Astrocyte (in vitro differentiated cells and primary cell): ENCODE measurements around the gene NCBP2. TPM values are rescaled to one million over a fixed set of nuclear protein-coding genes. Genes with fewer than 3 reads are reported as not detected.

Experiments
- DNase-seq: peaks from one replicate; pipeline ENCODE4 v3.0.0-alpha.2; 2010; ENCODE audit warnings: low read depth
- FAIRE-seq: peaks from 2 replicates; lab custom pipeline; 2011; peaks lifted over from hg19 to GRCh38; lab: Jason Lieb, UNC
- H2AFZ ChIP-seq: 2 replicates; pipeline ENCODE4 v1.6.0; 2012; ENCODE audit warnings: low read depth, low read length, inconsistent platforms
- H3K27ac ChIP-seq: 2 replicates; pipeline ENCODE4 v1.5.1; 2011; ENCODE audit warnings: low read depth, low read length, inconsistent platforms
- H3K27me3 ChIP-seq: 2 replicates; pipeline ENCODE4 v1.6.0; 2011; ENCODE audit warnings: low read length, inconsistent platforms; ENCODE audit not compliant: insufficient read depth
- H3K36me3 ChIP-seq: 2 replicates; pipeline ENCODE4 v1.5.1; 2011; ENCODE audit warnings: low read length, inconsistent platforms; ENCODE audit not compliant: insufficient read depth
- H3K4me1 ChIP-seq: 2 replicates; pipeline ENCODE4 v1.5.1; 2011; ENCODE audit warnings: low read length, inconsistent platforms; ENCODE audit not compliant: insufficient read depth
- H3K4me2 ChIP-seq: 2 replicates; pipeline ENCODE4 v1.6.0; 2012; ENCODE audit warnings: low read length, inconsistent platforms
- H3K4me3 ChIP-seq: 2 replicates; pipeline ENCODE4 v1.5.1; 2011; ENCODE audit warnings: low read depth, mild to moderate bottlenecking, low read length, inconsistent platforms; ENCODE audit not compliant: insufficient read depth
- H3K79me2 ChIP-seq: 2 replicates; pipeline ENCODE4 v1.6.0; 2012; ENCODE audit warnings: mild to moderate bottlenecking, low read length, inconsistent platforms; ENCODE audit not compliant: insufficient read depth
- H3K9ac ChIP-seq: 2 replicates; pipeline ENCODE4 v1.6.0; 2012; ENCODE audit warnings: mild to moderate bottlenecking, low read length, inconsistent platforms
- H3K9me3 ChIP-seq: 2 replicates; pipeline ENCODE4 v1.5.1; 2012; ENCODE audit warnings: low read depth, mild to moderate bottlenecking, low read length, inconsistent platforms; ENCODE audit not compliant: insufficient read depth
- H4K20me1 ChIP-seq: 2 replicates; pipeline ENCODE4 v1.6.0; 2012; ENCODE audit warnings: low read length, inconsistent platforms; ENCODE audit not compliant: insufficient read depth
- H3K27ac Mint-ChIP-seq: one replicate; pipeline ENCODE4 v1.8.0; 2021; ENCODE audit warnings: mild to moderate bottlenecking, mixed read lengths; ENCODE audit not compliant: unreplicated experiment
- H3K27me3 Mint-ChIP-seq: one replicate; pipeline ENCODE4 v1.8.0; 2021; ENCODE audit warnings: low read depth, mixed read lengths; ENCODE audit not compliant: unreplicated experiment
- H3K36me3 Mint-ChIP-seq: one replicate; pipeline ENCODE4 v1.8.0; 2021; ENCODE audit warnings: low read depth, mixed read lengths; ENCODE audit not compliant: unreplicated experiment
- H3K4me1 Mint-ChIP-seq: one replicate; pipeline ENCODE4 v1.8.0; 2021; ENCODE audit warnings: low read depth, mixed read lengths; ENCODE audit not compliant: unreplicated experiment
- H3K4me3 Mint-ChIP-seq: one replicate; pipeline ENCODE4 v1.8.0; 2021; ENCODE audit warnings: mild to moderate bottlenecking, moderate library complexity, mixed read lengths; ENCODE audit not compliant: unreplicated experiment
- H3K9me3 Mint-ChIP-seq: one replicate; pipeline ENCODE4 v1.8.0; 2021; ENCODE audit warnings: mild to moderate bottlenecking, mixed read lengths; ENCODE audit not compliant: unreplicated experiment
- EZH2 ChIP-seq: IDR thresholded peaks from 2 replicates; pipeline ENCODE4 v1.6.1; 2012; ENCODE audit warnings: mild to moderate bottlenecking, low read length, inconsistent platforms; ENCODE audit not compliant: insufficient read depth
- total RNA-seq: library from RNA; stranded (reverse); gene quantifications from 2 replicates; pipeline ENCODE4 v1.2.1, GENCODE V29; 2021
- TF ChIP-seq, protein P1 (sequence below): IDR thresholded peaks from 2 replicates; pipeline ENCODE4 v1.5.1; 2011; ENCODE audit warnings: low read depth, mild to moderate bottlenecking, inconsistent platforms, low read length, moderate library complexity; ENCODE audit not compliant: insufficient read depth

NCBP2 gene
- total RNA-seq, 1 donor from 2014 or later: 90.6 TPM

GRCh38 chr3:196901768-196902167, 40.6 kb downstream of the NCBP2 start:
- no peaks in the 10 kb centered on the region for H3K9me3 Mint-ChIP-seq
- Histone ChIP-seq H4K20me1 (peaks cover 7% of the 10 kb centered on the region), H3K27me3 (no peaks in the 10 kb centered on the region), H3K36me3 (peaks cover 47% of the 10 kb centered on the region), H3K9me3 (no peaks in the 10 kb centered on the region), H3K27ac (no peak overlapping the region), H3K4me2 (no peak overlapping the region), H3K4me3 (no peak overlapping the region), H3K9ac (no peak overlapping the region), H3K79me2 (peaks cover 18% of the 10 kb centered on the region), H2AFZ (no peak overlapping the region), H3K4me1 (no peaks in the 10 kb centered on the region)
- H3K4me1 Mint-ChIP-seq: no peaks in the 10 kb centered on the region
- FAIRE-seq (no peak), DNase-seq (no peak)
- H3K27me3 Mint-ChIP-seq: no peaks in the 10 kb centered on the region
- no peak overlapping the region for H3K4me3 Mint-ChIP-seq
- peaks cover 25% of the 10 kb centered on the region for H3K36me3 Mint-ChIP-seq
- TF ChIP-seq, protein P1, sequence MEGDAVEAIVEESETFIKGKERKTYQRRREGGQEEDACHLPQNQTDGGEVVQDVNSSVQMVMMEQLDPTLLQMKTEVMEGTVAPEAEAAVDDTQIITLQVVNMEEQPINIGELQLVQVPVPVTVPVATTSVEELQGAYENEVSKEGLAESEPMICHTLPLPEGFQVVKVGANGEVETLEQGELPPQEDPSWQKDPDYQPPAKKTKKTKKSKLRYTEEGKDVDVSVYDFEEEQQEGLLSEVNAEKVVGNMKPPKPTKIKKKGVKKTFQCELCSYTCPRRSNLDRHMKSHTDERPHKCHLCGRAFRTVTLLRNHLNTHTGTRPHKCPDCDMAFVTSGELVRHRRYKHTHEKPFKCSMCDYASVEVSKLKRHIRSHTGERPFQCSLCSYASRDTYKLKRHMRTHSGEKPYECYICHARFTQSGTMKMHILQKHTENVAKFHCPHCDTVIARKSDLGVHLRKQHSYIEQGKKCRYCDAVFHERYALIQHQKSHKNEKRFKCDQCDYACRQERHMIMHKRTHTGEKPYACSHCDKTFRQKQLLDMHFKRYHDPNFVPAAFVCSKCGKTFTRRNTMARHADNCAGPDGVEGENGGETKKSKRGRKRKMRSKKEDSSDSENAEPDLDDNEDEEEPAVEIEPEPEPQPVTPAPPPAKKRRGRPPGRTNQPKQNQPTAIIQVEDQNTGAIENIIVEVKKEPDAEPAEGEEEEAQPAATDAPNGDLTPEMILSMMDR: no peak
- TF ChIP-seq EZH2: no peak
- H3K27ac Mint-ChIP-seq: no peak overlapping the region

DNA sequence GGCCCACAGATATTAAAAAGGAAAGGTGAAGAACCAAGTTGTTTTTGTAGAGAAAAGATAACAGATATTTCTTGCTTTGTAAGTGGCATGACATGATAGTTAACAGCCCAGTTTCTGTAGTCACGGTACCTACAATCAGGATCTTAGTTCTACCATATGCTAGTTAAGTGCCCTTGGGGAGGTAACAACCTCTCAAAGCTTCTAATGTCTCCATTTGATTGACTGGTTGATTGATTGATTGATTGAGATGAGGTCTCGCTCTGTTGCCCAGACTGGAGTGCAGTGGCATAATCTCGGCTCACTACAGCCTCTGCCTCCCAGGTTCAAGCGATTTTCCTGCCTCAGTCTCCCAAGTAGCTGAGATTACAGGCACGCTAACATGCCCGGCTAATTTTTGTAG, 46.1 kb downstream of the NCBP2 start:
- no peaks in the 10 kb centered on the region for H3K27me3 Mint-ChIP-seq
- H3K79me2 ChIP-seq: peaks cover 64% of the 10 kb centered on the region

More for the DNA sequence above, 46.1 kb downstream of the NCBP2 start:
- Mint-ChIP-seq H3K36me3 (peaks cover 9% of the 10 kb centered on the region), H3K4me1 (peaks cover 2% of the 10 kb centered on the region), H3K4me3 (no peak overlapping the region), H3K9me3 (no peaks in the 10 kb centered on the region), H3K27ac (no peak overlapping the region)
- H3K27ac ChIP-seq: no peak overlapping the region
- H3K4me2 ChIP-seq: no peak overlapping the region
- no peak overlapping the region for H3K9ac ChIP-seq
- no peaks in the 10 kb centered on the region for H3K4me1 ChIP-seq
- FAIRE-seq (no peak), DNase-seq (no peak)
- H2AFZ ChIP-seq: no peak overlapping the region
- no peaks in the 10 kb centered on the region for H3K9me3 ChIP-seq
- H3K27me3 ChIP-seq: no peaks in the 10 kb centered on the region
- peaks cover 8% of the 10 kb centered on the region for H3K36me3 ChIP-seq
- TF ChIP-seq EZH2: no peak
- TF ChIP-seq, protein P1: no peak
- H3K4me3 ChIP-seq: no peak overlapping the region
- H4K20me1 ChIP-seq: peaks cover 38% of the 10 kb centered on the region
